ENCODE results near the gene TCERG1L.

Gene TCERG1L

DNA sequence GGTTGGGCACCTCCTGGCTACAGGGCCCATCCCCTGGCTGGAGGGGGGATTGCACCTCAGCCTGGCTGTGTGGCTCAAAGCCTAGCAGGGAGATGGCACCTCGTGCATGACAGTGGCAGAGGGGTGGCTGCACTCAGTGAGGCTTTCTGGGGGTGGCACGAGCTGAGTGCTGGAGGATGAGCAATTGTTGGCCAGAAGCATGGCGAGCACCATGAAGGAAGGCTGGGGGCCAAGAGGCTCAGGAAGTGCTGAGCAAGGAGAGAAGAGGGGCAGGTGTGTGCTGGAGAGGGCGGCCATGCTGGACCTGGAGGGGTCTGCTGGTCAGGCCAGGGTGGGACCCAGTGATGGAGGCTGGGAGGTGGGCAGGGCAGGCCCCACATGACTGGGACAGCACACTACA is 65.4 kb downstream of the TCERG1L start:
- H3K4me3 ChIP-seq (replicated peaks; ENCODE audit: insufficient read depth, low read length): no peak overlapping the region
- DNase-seq (ENCODE audit: low read depth in 1 of 2, low spot score in 1 of 2): no peak
- TF ChIP-seq, protein P1, sequence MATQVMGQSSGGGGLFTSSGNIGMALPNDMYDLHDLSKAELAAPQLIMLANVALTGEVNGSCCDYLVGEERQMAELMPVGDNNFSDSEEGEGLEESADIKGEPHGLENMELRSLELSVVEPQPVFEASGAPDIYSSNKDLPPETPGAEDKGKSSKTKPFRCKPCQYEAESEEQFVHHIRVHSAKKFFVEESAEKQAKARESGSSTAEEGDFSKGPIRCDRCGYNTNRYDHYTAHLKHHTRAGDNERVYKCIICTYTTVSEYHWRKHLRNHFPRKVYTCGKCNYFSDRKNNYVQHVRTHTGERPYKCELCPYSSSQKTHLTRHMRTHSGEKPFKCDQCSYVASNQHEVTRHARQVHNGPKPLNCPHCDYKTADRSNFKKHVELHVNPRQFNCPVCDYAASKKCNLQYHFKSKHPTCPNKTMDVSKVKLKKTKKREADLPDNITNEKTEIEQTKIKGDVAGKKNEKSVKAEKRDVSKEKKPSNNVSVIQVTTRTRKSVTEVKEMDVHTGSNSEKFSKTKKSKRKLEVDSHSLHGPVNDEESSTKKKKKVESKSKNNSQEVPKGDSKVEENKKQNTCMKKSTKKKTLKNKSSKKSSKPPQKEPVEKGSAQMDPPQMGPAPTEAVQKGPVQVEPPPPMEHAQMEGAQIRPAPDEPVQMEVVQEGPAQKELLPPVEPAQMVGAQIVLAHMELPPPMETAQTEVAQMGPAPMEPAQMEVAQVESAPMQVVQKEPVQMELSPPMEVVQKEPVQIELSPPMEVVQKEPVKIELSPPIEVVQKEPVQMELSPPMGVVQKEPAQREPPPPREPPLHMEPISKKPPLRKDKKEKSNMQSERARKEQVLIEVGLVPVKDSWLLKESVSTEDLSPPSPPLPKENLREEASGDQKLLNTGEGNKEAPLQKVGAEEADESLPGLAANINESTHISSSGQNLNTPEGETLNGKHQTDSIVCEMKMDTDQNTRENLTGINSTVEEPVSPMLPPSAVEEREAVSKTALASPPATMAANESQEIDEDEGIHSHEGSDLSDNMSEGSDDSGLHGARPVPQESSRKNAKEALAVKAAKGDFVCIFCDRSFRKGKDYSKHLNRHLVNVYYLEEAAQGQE (IDR thresholded peaks at IDR 0.05; ENCODE audit: insufficient replicate concordance, low read depth): no peak
- TF ChIP-seq GABPA (IDR thresholded peaks at IDR 0.05; ENCODE audit: low read depth) (no peak), POLR2AphosphoS5 (IDR thresholded peaks at IDR 0.05; ENCODE audit: low read depth) (no peak), SPI1 (IDR thresholded peaks at IDR 0.05; ENCODE audit: borderline replicate concordance, low read depth) (no peak)
- TF ChIP-seq, protein P2, sequence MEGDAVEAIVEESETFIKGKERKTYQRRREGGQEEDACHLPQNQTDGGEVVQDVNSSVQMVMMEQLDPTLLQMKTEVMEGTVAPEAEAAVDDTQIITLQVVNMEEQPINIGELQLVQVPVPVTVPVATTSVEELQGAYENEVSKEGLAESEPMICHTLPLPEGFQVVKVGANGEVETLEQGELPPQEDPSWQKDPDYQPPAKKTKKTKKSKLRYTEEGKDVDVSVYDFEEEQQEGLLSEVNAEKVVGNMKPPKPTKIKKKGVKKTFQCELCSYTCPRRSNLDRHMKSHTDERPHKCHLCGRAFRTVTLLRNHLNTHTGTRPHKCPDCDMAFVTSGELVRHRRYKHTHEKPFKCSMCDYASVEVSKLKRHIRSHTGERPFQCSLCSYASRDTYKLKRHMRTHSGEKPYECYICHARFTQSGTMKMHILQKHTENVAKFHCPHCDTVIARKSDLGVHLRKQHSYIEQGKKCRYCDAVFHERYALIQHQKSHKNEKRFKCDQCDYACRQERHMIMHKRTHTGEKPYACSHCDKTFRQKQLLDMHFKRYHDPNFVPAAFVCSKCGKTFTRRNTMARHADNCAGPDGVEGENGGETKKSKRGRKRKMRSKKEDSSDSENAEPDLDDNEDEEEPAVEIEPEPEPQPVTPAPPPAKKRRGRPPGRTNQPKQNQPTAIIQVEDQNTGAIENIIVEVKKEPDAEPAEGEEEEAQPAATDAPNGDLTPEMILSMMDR (IDR thresholded peaks at IDR 0.05; ENCODE audit: insufficient read depth, low read length): no peak
- no peaks in the 10 kb centered on the region for H3K27me3 ChIP-seq (ENCODE audit: insufficient read depth, poor library complexity, severe bottlenecking)
- H3K27ac ChIP-seq (replicated peaks): no peak overlapping the region

GRCh38 chr10:131245475-131246059 is 66.0 kb downstream of the TCERG1L start:
- H3K27ac ChIP-seq (replicated peaks): no peak overlapping the region
- DNase-seq (ENCODE audit: low read depth in 1 of 2, low spot score in 1 of 2): no peak
- no peak for TF ChIP-seq GABPA (IDR thresholded peaks at IDR 0.05; ENCODE audit: low read depth)
- no peak for TF ChIP-seq SPI1 (IDR thresholded peaks at IDR 0.05; ENCODE audit: borderline replicate concordance, low read depth)
- TF ChIP-seq POLR2AphosphoS5 (IDR thresholded peaks at IDR 0.05; ENCODE audit: low read depth): no peak
- TF ChIP-seq, protein P1 (IDR thresholded peaks at IDR 0.05; ENCODE audit: insufficient replicate concordance, low read depth): no peak
- TF ChIP-seq, protein P2 (IDR thresholded peaks at IDR 0.05; ENCODE audit: insufficient read depth, low read length): no peak
- no peak overlapping the region for H3K4me3 ChIP-seq (replicated peaks; ENCODE audit: insufficient read depth, low read length)
- H3K27me3 ChIP-seq (ENCODE audit: insufficient read depth, poor library complexity, severe bottlenecking): no peaks in the 10 kb centered on the region

DNA sequence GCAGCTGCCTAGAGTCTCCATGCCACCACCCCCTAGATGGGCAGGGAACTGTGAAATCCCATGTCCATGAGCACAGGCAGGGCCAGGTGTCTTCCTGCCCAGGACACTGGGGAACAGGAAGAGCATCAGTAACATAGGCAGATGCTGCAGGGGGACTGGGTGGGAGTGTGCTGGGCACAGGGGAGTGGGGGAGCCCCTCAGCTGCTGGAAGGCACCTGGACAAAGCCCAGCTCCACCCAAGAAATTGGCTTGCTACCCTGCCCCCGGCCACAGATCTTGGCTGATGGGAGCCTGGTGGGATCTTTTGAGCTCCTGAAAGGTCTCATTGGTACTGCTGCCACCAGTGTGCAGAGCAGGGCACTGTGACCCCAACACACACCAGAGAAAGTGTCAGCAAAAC is 66.7 kb downstream of the TCERG1L start:
- TF ChIP-seq POLR2AphosphoS5 (IDR thresholded peaks at IDR 0.05; ENCODE audit: low read depth) (no peak), SPI1 (IDR thresholded peaks at IDR 0.05; ENCODE audit: borderline replicate concordance, low read depth) (no peak), GABPA (IDR thresholded peaks at IDR 0.05; ENCODE audit: low read depth) (no peak)
- TF ChIP-seq, protein P1 (IDR thresholded peaks at IDR 0.05; ENCODE audit: insufficient replicate concordance, low read depth): no peak
- TF ChIP-seq, protein P2 (IDR thresholded peaks at IDR 0.05; ENCODE audit: insufficient read depth, low read length): no peak
- no peak for DNase-seq (ENCODE audit: low read depth in 1 of 2, low spot score in 1 of 2)
- no peak overlapping the region for H3K27ac ChIP-seq (replicated peaks)
- H3K4me3 ChIP-seq (replicated peaks; ENCODE audit: insufficient read depth, low read length): no peak overlapping the region
- H3K27me3 ChIP-seq (ENCODE audit: insufficient read depth, poor library complexity, severe bottlenecking): no peaks in the 10 kb centered on the region
